GM21717 (cell line): Measurements from ENCODE around the gene CR1L.
"Not testable (repeated sequence)": the region's sequence is repeated elsewhere in the genome, so short reads cannot be mapped to it uniquely, and the experiment has no call there.

ENCODE experiments used
- ATAC-seq: cut with Tn5 transposase; IDR thresholded peaks from one replicate; pipeline ENCODE4 v1.9.1; 2021; ENCODE audit warnings: mild to moderate bottlenecking, moderate library complexity; ENCODE audit not compliant: unreplicated experiment

Gene CR1L

DNA sequence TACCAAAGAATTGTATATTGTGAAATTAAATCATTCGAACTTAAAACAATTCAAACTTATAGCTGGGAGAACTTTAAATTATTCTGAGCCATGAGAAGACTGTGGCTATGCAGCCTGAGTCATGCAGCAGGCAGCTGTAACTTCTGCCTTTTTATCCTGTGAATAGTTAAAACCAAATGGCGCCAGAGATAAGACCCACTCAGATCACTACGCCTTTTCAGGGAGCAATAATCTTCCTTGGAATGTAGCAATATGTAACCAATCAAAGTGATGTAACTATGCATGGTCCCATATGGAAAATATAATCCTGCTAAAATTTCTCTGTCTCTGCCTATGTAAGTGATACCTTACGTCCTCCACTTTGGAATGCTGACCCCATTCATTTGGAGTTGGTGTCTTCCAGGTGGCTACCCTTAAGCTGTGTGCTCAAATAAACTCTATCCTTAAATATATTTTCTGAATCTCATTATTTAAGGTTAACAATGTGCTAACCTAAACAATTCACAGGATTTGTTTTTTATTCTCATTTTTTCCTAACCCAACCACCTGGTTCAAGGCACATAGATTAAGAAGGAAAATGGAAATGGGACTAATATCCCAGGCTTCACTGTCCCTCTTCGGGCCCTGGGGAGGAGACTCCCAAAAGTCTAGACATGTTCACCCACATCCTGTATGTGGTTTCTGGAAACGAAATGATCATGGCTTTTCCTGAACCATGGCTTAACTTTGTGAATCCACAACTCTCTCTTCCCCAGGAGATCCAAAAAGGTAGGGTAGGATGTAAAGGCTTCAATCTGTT, 35.9 kb downstream of the CR1L start:
- ATAC-seq, result not testable (repeated sequence)

DNA sequence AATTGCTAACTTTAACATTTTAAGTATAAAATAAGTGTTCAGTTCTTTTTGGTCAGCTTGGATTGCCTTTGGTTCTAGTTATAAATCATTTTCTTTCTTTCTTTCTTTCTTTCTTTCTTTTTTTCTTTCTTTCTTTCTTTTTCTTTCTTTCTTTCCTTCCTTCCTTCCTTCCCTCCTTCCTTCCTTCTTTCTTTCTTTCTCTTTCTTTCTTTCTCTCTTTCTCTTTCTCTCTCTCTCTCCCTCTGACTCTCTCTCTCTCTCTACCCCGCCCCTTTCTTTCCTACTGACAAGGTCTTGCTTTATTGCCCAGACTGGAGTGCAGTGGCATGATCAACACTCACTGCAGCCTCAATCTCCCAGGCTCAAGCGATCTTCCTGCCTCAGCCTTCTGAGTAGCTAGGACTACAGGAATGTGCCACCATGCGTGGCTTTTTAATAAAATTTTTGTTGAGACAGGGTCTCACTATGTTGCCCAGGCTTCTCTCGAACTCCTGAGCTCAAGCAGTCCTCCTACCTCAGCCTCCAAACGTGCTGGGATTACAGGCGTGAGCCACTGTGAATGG, 38.0 kb downstream of the CR1L start:
- ATAC-seq, result not testable (repeated sequence)

DNA sequence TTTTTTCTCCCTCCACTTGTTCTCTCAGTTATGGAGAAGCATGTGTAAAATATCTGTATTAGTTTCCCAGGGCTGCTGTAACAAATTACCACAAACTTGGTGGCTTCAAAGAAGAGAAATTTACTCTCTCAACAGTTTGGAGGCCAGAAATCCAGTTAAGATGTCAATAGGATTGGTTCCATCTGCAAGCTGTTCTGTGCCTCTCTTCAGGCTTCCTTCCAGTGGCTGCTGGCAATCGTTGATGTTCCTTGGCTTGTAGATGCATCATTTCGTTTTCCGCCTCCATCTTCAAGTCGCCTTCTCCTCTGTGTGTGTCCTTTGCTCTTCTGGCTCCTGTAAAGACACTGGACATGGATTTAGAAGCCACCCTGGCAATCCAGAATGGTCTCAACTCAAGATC, 45.6 kb downstream of the CR1L start:
- ATAC-seq, result not testable (repeated sequence)

DNA sequence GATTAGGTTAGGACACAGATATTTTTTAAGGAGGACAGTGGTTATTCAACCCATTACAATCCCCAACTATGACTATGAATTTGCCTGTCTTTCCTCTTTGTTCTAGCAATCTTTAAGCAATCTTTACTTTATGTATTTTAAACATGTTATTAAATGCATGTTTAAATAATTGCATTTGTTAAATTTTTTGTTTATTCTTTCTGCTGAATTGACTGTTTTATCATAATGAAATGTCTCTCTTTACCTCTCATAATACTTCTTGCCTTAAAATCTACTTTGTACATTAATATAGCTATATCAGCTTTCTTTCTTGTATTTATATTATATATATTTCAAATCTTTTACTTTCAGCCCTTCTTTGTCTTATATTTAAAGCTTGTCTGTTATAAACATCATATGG, 46.1 kb downstream of the CR1L start:
- no peak for ATAC-seq

DNA sequence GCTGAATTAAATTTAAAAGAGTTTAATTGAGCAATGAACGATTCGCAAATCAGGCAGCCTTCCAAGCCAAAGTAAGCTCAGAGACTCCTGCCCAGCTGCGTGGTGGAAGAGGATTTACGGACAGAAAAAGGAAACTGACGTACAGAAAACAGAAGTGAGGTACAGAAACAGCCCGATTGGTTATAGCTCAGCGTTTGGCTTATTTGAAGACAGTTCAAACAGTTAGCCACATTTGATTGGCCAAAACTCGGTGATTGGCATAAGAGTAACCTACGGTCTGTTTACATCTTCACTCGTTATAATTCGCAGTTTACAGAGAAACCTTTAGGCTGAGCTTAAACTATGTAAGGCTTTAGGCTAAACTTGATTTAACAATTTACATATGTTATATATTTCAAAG, 46.9 kb downstream of the CR1L start:
- no peak for ATAC-seq

DNA sequence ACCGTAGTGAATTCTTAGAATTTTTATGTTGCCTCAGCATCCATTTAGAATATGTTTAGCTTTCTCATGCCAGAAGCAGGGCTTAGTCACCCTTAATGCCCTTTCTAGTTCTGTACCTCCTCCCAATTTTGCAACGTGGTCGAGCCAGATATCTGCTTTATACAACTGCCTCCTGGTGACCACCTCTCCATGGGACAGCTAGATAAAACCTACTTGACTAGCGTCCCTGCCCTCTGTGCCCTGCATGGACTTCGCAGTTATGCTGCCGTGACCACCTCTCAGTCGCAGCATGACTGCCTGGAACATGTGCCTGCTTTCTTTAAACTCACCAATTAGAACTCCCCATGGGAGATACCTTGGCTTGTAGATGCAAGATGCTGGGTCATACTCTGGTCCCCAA, 47.4 kb downstream of the CR1L start:
- not testable (repeated sequence) for ATAC-seq

DNA sequence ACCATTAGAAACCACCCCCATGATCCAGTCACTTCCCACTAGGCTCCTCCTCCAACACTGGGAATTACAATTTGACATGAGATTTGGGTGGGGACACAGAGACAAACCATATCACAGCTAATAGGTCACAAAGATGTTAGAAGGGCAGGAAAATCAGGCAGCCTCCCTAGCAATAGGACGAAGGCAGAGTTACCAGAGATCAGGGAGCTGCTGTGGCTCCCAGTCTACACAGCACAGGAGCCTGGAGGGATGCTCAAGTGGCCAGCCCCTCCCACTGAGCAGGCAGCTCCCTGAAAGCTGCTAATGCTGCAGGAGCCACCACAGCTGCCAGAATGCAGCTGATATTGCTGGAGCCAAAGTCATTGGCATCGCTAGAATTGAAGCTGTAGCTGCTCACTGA, 51.0 kb downstream of the CR1L start:
- no peak for ATAC-seq

DNA sequence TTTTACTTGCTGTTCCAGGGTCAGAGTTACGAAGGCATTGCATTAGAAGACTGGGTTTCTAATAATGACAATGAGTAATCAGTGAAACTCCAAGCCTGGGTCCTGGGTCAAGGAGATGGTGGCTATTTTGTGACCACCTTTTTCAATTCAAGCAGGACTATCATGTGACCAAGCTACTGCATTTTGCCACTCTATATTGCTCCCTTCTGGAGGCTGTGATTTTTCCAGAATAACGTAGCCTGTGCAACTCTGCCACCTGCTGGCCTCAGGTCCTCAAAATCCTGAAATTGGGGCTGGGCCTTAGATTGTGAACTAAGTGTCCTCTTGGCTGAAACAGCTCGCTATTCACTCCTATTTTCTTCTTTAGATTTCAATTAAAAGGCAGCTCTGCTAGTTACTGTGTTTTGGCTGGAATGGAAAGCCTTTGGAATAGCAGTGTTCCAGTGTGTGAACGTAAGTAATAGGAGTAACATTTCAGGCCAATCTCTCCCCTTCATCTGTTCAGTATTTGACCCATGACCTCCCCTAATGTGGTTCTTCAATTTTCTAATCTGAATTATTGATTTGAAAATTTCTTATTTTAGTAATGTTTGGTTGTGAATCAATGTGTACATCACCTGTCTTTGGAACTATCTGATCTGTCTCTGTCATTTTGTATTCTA, 54.0 kb downstream of the CR1L start:
- no peak for ATAC-seq

DNA sequence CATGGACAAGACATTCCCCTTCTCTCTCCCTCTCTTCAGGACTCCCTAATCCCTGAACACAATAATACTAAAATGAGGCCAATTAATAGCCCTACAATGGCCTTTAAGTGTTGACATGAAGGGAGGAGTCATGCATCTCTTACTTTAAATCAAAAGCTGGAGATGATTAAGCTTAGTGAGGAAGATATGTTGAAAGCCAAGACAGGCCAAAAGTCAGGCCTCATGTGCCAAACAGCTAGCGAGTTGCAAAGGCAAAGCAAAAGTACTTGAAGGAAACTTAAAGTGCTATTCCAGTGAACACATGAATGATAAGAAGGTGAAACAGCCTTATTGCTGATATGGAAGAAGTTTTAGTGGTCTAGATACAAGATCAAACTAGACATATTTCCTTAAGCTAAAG, 57.4 kb downstream of the CR1L start:
- ATAC-seq, result no peak

DNA sequence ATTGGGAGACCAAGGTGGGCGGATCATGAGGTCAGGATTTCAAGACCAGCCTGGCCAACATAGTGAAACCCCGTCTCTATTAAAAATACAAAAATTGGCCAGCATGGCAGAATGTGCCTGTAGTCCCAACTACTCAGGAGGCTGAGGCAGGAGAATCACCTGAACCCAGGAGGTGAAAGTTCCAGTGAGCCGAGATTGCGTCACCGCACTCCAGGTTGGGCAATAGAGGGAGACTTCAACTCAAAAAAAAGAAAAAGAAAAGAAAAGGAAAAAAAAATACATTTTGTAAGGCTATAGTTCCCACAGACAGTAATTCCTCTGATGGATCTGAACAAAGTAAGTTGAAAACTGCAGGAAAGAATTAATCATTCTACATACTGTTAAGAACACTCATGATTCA, 58.8 kb downstream of the CR1L start:
- ATAC-seq, result no peak

DNA sequence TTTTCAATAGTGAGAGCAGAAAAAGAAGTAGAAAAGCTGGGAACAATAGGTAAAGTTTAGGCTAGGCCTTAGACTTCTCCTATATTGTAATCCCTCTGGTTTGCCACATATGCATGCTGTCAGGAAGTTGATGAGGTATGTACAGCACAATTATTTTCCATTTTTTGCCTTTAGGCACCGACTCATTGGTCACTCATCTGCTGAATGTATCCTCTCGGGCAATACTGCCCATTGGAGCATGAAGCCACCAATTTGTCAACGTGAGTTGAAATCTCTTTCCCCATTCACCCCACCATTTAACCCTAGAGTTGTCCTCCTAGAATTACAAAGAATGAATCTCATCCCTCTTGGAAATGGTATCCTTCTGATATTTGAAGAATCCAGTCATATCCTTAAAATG, 63.1 kb downstream of the CR1L start:
- not testable (repeated sequence) for ATAC-seq

DNA sequence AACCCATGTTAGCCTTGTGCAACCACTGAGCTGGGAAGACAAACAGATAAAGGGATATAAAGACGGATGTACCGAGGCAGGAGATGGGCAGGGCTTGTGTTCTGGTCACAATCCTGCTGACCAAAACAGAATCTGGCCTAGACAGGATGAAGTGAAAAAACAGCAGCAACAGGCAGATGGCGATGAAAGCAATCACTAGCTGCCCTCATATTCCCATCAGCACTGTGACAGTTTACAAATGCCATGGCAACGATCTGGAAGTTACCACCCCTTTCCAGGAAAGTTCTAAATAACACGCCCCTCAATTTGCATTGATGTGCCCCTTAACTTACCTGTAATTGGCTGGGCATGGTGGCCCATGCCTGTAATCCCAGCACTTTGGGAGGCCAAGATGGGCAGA, 66.4 kb downstream of the CR1L start:
- no peak for ATAC-seq

DNA sequence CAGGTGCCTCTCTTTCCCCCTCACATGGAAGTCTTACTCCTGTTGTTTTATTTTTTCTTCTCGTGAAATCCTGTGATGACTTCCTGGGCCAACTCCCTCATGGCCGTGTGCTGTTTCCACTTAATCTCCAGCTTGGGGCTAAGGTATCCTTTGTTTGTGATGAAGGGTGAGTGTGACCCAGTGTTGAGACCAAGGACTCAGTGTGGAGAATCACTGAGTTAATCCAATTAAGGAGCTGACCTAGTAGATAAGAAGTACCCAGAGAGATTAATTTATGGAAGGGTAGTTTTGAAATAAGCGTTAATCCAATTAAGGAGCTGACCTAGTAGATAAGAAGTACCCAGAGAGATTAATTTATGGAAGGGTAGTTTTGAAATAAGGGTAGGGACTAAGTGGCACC, 67.8 kb downstream of the CR1L start:
- ATAC-seq, result not testable (repeated sequence)

DNA sequence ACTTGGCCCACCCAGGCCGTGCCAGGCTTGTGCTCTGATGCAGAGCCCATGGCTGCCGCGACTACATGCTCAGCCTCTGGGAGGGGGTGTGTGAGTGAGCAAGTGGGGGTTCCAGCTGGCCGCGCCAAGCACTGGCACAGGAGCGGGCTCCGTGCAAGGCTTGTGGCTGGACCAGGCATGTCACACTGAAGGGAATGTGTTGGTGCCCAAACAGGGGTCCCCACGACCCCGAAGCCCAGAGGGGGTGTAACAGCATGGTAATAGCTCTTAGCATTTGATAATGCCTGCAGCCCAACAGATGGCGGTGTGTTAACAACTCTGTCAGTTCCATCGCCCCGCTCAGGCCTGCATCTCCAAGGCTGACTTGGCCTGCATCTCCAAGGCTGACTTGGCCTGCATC, 68.6 kb downstream of the CR1L start:
- ATAC-seq, result no peak

DNA sequence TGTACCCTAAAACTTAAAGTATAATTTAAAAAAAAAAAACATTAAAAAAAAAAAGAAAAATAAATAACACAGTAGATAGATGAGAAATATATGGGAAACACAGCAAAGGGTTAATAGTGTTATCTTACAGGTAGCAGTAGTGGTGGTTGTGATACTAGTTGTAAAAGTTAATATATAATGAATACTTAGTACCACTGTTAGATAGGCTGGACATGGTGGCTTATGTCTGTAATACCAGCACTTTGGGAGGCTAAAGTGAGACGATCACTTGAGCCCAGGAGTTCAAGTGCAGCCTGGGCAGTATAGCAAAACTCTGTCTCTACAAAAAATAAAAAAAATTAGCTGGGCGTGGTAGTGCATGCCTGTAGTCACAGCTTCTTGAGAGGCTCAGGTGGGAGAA, 74.3 kb downstream of the CR1L start:
- ATAC-seq, result no peak

DNA sequence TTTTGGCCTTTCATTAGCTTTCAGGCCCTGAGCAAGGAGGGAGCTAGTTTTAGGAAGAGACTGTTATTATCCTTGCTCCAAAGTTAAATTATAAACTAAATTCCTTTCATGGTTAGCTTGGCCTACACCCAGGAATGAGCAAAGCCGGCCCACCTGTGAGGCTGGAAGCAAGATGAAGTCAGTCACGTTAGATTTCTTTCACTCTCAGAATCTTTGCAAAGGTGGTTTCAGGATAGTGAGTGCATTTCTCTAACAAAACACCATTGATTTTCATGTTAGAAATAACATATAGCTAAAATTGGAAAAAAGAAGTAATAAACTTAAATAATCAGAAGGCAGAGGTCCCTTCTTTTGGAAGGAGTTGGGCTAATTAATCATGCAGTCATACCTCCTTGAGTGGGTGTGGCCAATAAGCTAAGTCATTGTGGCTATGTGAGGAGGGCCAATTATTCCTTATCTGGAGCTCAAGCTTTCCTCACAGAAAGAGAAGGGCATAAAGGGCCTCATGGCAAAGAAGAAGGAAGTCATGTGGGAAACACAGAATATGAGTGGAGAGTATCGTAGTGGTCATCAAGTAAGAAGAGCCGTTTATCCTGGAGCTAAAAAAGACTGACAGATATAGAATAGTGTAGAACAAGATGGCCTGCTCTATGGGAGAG, 83.4 kb downstream of the CR1L start:
- not testable (repeated sequence) for ATAC-seq

DNA sequence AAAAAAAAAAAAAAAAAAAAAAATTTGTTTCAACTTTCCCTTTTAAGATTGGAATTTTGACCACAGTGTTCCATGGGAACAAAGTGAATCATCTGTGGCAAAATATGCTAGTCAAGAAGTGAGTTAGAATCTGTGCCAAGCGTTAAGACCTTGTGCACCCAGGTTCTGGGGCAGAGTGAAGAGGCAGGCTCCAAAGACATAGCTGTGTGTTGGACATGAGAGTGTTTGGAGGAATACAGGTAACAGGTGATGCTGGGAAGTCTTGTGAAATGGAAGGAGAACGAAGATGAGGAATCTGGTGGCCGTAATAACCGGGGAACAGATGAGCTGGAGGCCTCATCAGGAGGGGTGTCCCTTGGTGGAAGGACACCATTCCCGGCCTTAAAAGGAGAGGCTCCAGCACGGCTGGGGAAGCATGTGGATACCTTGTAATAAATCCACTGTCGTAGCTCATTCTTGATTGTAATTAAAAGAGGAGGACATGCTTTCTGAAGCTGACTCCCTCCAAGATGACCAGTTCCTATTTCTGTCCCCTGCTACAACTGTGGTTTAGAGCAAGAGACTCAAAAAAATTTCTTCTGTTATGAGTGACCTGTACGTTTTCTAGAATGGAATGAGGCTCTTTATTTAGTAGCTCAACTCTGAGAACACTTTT, 92.7 kb downstream of the CR1L start:
- not testable (repeated sequence) for ATAC-seq

DNA sequence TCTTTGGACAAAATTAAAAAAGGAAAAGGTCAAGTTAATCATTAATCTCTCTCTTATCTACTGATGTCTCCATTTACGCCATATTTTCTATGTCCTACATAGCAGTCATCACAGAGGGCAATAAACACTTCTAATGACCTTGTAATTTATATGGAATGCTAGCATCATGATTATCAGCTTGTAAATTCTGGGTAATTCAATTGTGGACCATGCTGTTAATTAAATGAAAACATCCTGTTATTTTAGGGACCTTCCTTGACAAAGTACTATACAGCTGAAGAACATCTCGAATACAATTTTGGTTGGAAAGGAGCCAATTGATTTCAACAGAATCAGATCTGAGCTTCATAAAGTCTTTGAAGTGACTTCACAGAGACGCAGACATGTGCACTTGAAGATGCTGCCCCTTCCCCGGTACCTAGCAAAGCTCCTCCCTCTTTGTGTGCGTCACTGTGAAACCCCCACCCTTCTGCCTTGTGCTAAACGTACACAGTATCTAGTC, 93.3 kb downstream of the CR1L start:
- not testable (repeated sequence) for ATAC-seq

DNA sequence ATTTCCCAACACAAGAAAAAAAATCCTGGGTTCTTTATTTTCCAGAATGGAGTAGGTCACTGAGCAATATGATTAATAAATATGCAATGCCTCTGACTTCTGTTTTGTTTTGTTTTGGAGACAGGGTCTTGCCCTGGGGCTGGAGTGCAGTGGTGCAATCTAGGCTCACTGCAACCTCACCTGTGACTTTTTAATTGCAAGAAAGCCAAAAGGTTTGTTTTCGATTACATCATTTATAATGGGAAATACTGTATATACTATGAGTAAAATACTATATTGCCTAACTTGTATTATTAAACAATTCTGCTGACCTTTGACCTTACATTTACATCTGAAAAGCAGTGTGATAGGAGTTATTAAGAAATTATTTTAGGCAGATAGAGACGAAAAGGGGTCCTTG, 95.3 kb downstream of the CR1L start:
- ATAC-seq, result no peak

DNA sequence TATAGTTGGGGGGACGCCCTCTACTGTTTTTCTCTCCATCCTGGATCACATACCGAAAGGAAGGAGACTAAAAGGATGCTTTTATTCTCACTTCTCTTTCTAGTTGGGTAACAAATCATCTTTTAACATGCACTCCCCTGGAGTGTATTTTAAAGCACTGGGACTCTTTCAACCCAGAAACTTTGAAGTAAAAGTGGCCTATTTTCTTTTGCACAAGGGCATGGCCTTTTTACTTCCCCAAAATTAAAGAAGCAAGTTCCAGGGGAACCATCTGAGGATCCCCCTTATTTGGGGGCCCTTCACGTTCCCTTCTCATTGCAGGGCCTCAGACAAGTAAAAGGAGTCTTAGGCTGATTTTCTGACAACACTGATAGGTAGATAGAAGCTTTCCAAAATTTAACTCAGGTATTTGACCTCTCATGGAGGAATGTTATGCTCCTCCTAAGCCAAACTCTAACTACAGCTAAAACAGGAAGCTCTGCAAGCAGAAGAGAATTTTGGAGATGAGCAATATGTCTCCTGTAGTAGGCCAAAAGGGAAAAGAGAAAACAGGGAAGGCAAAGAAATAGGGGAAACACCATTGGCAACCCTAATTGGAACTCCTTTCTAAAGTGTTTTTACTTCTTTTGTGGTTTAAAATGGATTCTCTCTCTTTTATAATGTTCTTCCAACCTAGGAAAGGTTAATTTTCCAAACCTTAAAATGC, 98.1 kb downstream of the CR1L start:
- ATAC-seq, result no peak
